Measurements from ENCODE around the gene SLC25A39. TPM values are rescaled to one million over a fixed set of nuclear protein-coding genes. Genes with fewer than 3 reads are reported as not detected.

Gene SLC25A39
- total and polyA plus RNA-seq, 2 donors (not counting 3 experiments of a cell fraction or from before 2014, with no cell fraction given) = 88.5 to 151 TPM

GRCh38 chr17:44335968-44336367 lies 11.3 kb upstream of the SLC25A39 start:
- Histone ChIP-seq H3K9ac (replicated peaks; ENCODE audit: extremely low read depth, insufficient read depth, low read length) (no peak overlapping the region), H3K27ac (ENCODE audit: insufficient read depth, low read depth, low read length) (no peak overlapping the region), H3K9me1 (replicated peaks; ENCODE audit: control insufficient read depth, extremely low read depth, insufficient read depth, low read length) (no peaks in the 10 kb centered on the region), H3K4me1 (ENCODE audit: control insufficient read depth, extremely low read depth, insufficient read depth, low read length) (no peaks in the 10 kb centered on the region), H3K79me2 (ENCODE audit: control insufficient read depth, insufficient read depth, low read length) (no peaks in the 10 kb centered on the region), H4K20me1 (replicated peaks; ENCODE audit: control insufficient read depth, extremely low read depth, insufficient read depth, low read length) (no peaks in the 10 kb centered on the region), H2AFZ (ENCODE audit: low read depth, low read length) (no peak overlapping the region), H3K36me3 (ENCODE audit: control insufficient read depth in 2 of 2, extremely low read depth in 1 of 2, insufficient read depth in 2 of 2, low read length in 2 of 2) (no peaks in the 10 kb centered on the region), H3K4me2 (ENCODE audit: insufficient read depth, low read length) (no peak overlapping the region), H3K27me3 (ENCODE audit: control insufficient read depth in 2 of 2, insufficient read depth in 2 of 2, low read length in 2 of 2) (peaks cover 0 to 2% of the 10 kb centered on the region in 2 experiments), H3K4me3 (replicated peaks in 1 of 3; ENCODE audit: insufficient read depth in 1 of 3, low read depth in 1 of 3, low read length in 3 of 3) (no peak overlapping the region), H3K9me3 (replicated peaks; ENCODE audit: control insufficient read depth, insufficient read depth, low read length) (no peaks in the 10 kb centered on the region)
- BruUV-seq (replicated peaks) = no TSS peak
- intact Hi-C loops (cut with micrococcal nuclease) (no loop called here), dilution Hi-C loops (cut with MboI; ENCODE audit: extremely low pct_ligation_motif_present, low sequenced_read_pairs) (no loop called here)
- CTCF ChIA-PET = interaction anchor here (0.9 to 4.8 kb wide), 4 partner anchors 9 to 126 kb away, joined by 3 to 29 read pairs (median 6); partner anchors contain the start of gene GRN
- FAIRE-seq = no peak
- POLR2A ChIA-PET = no interaction called here
- DNase-seq (ENCODE audit: low read depth, low spot score) = no peak
- TF ChIP-seq GATA2 (IDR thresholded peaks at IDR 0.05; ENCODE audit: insufficient read depth, insufficient read length, low read depth, low read length) (no peak), POLR2AphosphoS5 (IDR thresholded peaks at IDR 0.05; ENCODE audit: insufficient read depth, low read depth, low read length) (no peak), MAX (IDR thresholded peaks at IDR 0.05; ENCODE audit: insufficient read depth, insufficient read length) (no peak), POLR2A (IDR thresholded peaks at IDR 0.05; ENCODE audit: low read depth, low read length) (no peak), JUN (IDR thresholded peaks at IDR 0.05; ENCODE audit: borderline replicate concordance, insufficient read depth, insufficient read length, low read depth) (no peak), EZH2 (IDR thresholded peaks at IDR 0.05; ENCODE audit: borderline replicate concordance, low read depth, low read length, severe bottlenecking) (no peak), MYC (IDR thresholded peaks at IDR 0.05; ENCODE audit: low read depth, low read length) (no peak), FOS (IDR thresholded peaks at IDR 0.05; ENCODE audit: borderline replicate concordance, insufficient read depth, low read length) (no peak)
- TF ChIP-seq, protein P1, sequence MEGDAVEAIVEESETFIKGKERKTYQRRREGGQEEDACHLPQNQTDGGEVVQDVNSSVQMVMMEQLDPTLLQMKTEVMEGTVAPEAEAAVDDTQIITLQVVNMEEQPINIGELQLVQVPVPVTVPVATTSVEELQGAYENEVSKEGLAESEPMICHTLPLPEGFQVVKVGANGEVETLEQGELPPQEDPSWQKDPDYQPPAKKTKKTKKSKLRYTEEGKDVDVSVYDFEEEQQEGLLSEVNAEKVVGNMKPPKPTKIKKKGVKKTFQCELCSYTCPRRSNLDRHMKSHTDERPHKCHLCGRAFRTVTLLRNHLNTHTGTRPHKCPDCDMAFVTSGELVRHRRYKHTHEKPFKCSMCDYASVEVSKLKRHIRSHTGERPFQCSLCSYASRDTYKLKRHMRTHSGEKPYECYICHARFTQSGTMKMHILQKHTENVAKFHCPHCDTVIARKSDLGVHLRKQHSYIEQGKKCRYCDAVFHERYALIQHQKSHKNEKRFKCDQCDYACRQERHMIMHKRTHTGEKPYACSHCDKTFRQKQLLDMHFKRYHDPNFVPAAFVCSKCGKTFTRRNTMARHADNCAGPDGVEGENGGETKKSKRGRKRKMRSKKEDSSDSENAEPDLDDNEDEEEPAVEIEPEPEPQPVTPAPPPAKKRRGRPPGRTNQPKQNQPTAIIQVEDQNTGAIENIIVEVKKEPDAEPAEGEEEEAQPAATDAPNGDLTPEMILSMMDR (IDR thresholded peaks at IDR 0.05; ENCODE audit: extremely low read depth in 1 of 2, insufficient read depth in 1 of 2, low read depth in 1 of 2, low read length in 2 of 2) = no peak
